ENCODE measurements around the gene PIGR. TPM values are rescaled to one million over a fixed set of nuclear protein-coding genes. Genes with fewer than 3 reads are reported as not detected.

PIGR gene
- total RNA-seq, 1 experiment from 2014 or later: not detected

DNA sequence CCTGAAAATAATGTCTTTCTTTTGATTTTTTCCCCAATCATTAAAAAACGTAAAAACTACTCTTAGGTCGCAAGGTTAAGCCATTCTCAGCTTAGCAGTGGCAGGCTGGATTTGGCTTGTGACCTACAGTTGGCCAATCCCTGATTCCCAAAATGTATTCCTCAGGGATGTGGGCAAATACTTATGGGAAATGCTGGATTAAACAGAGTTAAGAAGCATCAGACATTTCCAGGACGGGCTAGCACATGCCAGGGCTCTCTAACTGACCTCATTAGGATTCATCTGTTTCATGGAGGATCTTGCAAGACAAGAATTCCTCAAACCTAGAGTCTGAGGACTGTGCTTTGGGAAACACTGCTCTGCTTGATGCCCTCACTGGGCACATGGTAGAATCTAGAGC, 50.0 kb downstream of the PIGR start:
- H3K27ac ChIP-seq (ENCODE audit: insufficient read length, low read depth, low read length): no peak overlapping the region
- H3K56ac ChIP-seq (ENCODE audit: insufficient read length, low read depth, low read length): no peak overlapping the region
- H2BK12ac ChIP-seq (ENCODE audit: insufficient read length, low read depth, low read length): no peak overlapping the region
- Mint-ChIP-seq H3K27ac (no peak overlapping the region; a peak in 1 of 7 replicates), H3K27me3 (ENCODE audit: low read depth) (peaks cover 16% of the 10 kb centered on the region), H3K4me3 (no peak overlapping the region), H3K4me1 (peaks cover 8 to 12% of the 10 kb centered on the region in 2 experiments), H3K9me3 (no peaks in the 10 kb centered on the region), H3K36me3 (ENCODE audit: insufficient read depth in 1 of 3, low read depth in 3 of 3) (no peaks in the 10 kb centered on the region)
- H2BK5ac ChIP-seq (ENCODE audit: insufficient read length, low read length): no peak overlapping the region
- no peaks in the 10 kb centered on the region for H3K9me3 ChIP-seq (ENCODE audit: control insufficient read depth, low read depth, low read length)
- no peak overlapping the region for H2AFZ ChIP-seq (ENCODE audit: low read length)
- H3K79me2 ChIP-seq (ENCODE audit: insufficient read depth, low read length): no peaks in the 10 kb centered on the region
- H3K4me2 ChIP-seq (ENCODE audit: insufficient read depth, insufficient read length, low read length): no peak overlapping the region
- no peak overlapping the region for H3K14ac ChIP-seq (ENCODE audit: insufficient read depth, low read length)
- WGBS (ENCODE audit: extremely low coverage, insufficient read length, low lambda C conversion rate): no CpG with 5 or more reads among the region's 3 CpGs
- H3K18ac ChIP-seq (ENCODE audit: insufficient read length, low read depth, low read length): no peak overlapping the region
- H2BK20ac ChIP-seq (ENCODE audit: low read depth, low read length, poor library complexity, severe bottlenecking): no peak overlapping the region
- TF ChIP-seq, protein P1, sequence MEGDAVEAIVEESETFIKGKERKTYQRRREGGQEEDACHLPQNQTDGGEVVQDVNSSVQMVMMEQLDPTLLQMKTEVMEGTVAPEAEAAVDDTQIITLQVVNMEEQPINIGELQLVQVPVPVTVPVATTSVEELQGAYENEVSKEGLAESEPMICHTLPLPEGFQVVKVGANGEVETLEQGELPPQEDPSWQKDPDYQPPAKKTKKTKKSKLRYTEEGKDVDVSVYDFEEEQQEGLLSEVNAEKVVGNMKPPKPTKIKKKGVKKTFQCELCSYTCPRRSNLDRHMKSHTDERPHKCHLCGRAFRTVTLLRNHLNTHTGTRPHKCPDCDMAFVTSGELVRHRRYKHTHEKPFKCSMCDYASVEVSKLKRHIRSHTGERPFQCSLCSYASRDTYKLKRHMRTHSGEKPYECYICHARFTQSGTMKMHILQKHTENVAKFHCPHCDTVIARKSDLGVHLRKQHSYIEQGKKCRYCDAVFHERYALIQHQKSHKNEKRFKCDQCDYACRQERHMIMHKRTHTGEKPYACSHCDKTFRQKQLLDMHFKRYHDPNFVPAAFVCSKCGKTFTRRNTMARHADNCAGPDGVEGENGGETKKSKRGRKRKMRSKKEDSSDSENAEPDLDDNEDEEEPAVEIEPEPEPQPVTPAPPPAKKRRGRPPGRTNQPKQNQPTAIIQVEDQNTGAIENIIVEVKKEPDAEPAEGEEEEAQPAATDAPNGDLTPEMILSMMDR (conservative IDR thresholded peaks at IDR 0.05): no peak
- H2AK5ac ChIP-seq (ENCODE audit: insufficient read length, low read length): no peak overlapping the region
- no peaks in the 10 kb centered on the region for H3K79me1 ChIP-seq (ENCODE audit: insufficient read depth, low read depth, low read length, poor library complexity, severe bottlenecking)
- no peaks in the 10 kb centered on the region for H4K20me1 ChIP-seq (ENCODE audit: control insufficient read depth, insufficient read depth, insufficient read length)
- no peak overlapping the region for H2BK15ac ChIP-seq (ENCODE audit: low read depth, low read length)
- no peak overlapping the region for H4K91ac ChIP-seq (ENCODE audit: insufficient read length, low read depth, low read length)
- no peak overlapping the region for H2BK120ac ChIP-seq (ENCODE audit: low read depth, low read length, poor library complexity, severe bottlenecking)
- H3K23ac ChIP-seq (ENCODE audit: insufficient read length, low read depth, low read length): no peak overlapping the region
- H4K5ac ChIP-seq (ENCODE audit: insufficient read length, low read depth, low read length): no peak overlapping the region
- no peak overlapping the region for H3K4ac ChIP-seq (ENCODE audit: low read depth, low read length)
- no peak overlapping the region for H3T11ph ChIP-seq (ENCODE audit: low read length)
- no peaks in the 10 kb centered on the region for H3K23me2 ChIP-seq (ENCODE audit: insufficient read length, low read depth, low read length, poor library complexity, severe bottlenecking)
- no peaks in the 10 kb centered on the region for H3K27me3 ChIP-seq (ENCODE audit: insufficient read depth, low read length)
- no peak overlapping the region for H4K8ac ChIP-seq (replicated peaks; ENCODE audit: insufficient read length, low read depth, low read length)
- H3K4me1 ChIP-seq (ENCODE audit: insufficient read depth, low read length): no peaks in the 10 kb centered on the region
- DNase-seq: no peak
- no peak overlapping the region for H3K9ac ChIP-seq (ENCODE audit: extremely low read depth, insufficient read length, low read length)

Data from H9 (cell line).